HCT116 (cell line): Measurements from ENCODE around the gene TENM4.

ENCODE experiments used
- JUND ChIP-seq: IDR thresholded peaks from 2 replicates; pipeline ENCODE4 v1.6.1; 2012
- POLR2A ChIP-seq: IDR thresholded peaks from 2 replicates; pipeline ENCODE4 v1.7.0; 2011; ENCODE audit warnings: borderline replicate concordance; ENCODE audit not compliant: insufficient read depth, insufficient read length; ENCODE audit errors: extremely low read depth
- POLR2AphosphoS5 ChIP-seq: IDR thresholded peaks from 2 replicates; pipeline ENCODE4 v1.6.1; 2011; ENCODE audit warnings: mild to moderate bottlenecking, low read depth, low read length, moderate library complexity
- TF ChIP-seq, protein P1 (sequence below): IDR thresholded peaks from 2 replicates; pipeline ENCODE4 v1.6.1; 2012
- TF ChIP-seq, protein P2 (sequence below), 3 experiments: fragments of 200-600 bp in 1 of 3; sonication (generic) in 1 of 3; IDR thresholded peaks in 2 of 3; conservative IDR thresholded peaks in 1 of 3; 2 replicates each; pipeline ENCODE4 v1.5.1; 2012 to 2017; ENCODE audit warnings: low read depth in 2 of 3, low read length in 2 of 3, antibody characterized with exemption in 1 of 3, borderline replicate concordance in 1 of 3, control low read depth in 1 of 3, mild to moderate bottlenecking in 1 of 3, mixed read lengths in 1 of 3, mixed run types in 1 of 3, moderate library complexity in 1 of 3; ENCODE audit not compliant: insufficient read depth in 1 of 3
- TF ChIP-seq, protein P3 (sequence below): IDR thresholded peaks from 2 replicates; pipeline ENCODE4 v1.6.1; 2012

GRCh38 chr11:78929906-78930220 is 511.0 kb downstream of the TENM4 start:
- TF ChIP-seq, protein P1, sequence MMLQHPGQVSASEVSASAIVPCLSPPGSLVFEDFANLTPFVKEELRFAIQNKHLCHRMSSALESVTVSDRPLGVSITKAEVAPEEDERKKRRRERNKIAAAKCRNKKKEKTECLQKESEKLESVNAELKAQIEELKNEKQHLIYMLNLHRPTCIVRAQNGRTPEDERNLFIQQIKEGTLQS, result no peak
- TF ChIP-seq, protein P2, sequence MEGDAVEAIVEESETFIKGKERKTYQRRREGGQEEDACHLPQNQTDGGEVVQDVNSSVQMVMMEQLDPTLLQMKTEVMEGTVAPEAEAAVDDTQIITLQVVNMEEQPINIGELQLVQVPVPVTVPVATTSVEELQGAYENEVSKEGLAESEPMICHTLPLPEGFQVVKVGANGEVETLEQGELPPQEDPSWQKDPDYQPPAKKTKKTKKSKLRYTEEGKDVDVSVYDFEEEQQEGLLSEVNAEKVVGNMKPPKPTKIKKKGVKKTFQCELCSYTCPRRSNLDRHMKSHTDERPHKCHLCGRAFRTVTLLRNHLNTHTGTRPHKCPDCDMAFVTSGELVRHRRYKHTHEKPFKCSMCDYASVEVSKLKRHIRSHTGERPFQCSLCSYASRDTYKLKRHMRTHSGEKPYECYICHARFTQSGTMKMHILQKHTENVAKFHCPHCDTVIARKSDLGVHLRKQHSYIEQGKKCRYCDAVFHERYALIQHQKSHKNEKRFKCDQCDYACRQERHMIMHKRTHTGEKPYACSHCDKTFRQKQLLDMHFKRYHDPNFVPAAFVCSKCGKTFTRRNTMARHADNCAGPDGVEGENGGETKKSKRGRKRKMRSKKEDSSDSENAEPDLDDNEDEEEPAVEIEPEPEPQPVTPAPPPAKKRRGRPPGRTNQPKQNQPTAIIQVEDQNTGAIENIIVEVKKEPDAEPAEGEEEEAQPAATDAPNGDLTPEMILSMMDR (IDR thresholded peaks at IDR 0.05 in 2 of 3, conservative IDR thresholded peaks at IDR 0.05 in 1 of 3; ENCODE audit: borderline replicate concordance in 1 of 3, insufficient read depth in 1 of 3, low read depth in 2 of 3, low read length in 2 of 3), result no peak
- TF ChIP-seq, protein P3, sequence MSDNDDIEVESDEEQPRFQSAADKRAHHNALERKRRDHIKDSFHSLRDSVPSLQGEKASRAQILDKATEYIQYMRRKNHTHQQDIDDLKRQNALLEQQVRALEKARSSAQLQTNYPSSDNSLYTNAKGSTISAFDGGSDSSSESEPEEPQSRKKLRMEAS, result no peak
- no peak for TF ChIP-seq POLR2AphosphoS5
- TF ChIP-seq POLR2A, result no peak
- TF ChIP-seq JUND, result no peak
